ENCODE results near the gene KDM4B. TPM values are rescaled to one million over a fixed set of nuclear protein-coding genes. Genes with fewer than 3 reads are reported as not detected.

Gene KDM4B
- total RNA-seq, 1 donor from 2014 or later = 13.7 TPM

DNA sequence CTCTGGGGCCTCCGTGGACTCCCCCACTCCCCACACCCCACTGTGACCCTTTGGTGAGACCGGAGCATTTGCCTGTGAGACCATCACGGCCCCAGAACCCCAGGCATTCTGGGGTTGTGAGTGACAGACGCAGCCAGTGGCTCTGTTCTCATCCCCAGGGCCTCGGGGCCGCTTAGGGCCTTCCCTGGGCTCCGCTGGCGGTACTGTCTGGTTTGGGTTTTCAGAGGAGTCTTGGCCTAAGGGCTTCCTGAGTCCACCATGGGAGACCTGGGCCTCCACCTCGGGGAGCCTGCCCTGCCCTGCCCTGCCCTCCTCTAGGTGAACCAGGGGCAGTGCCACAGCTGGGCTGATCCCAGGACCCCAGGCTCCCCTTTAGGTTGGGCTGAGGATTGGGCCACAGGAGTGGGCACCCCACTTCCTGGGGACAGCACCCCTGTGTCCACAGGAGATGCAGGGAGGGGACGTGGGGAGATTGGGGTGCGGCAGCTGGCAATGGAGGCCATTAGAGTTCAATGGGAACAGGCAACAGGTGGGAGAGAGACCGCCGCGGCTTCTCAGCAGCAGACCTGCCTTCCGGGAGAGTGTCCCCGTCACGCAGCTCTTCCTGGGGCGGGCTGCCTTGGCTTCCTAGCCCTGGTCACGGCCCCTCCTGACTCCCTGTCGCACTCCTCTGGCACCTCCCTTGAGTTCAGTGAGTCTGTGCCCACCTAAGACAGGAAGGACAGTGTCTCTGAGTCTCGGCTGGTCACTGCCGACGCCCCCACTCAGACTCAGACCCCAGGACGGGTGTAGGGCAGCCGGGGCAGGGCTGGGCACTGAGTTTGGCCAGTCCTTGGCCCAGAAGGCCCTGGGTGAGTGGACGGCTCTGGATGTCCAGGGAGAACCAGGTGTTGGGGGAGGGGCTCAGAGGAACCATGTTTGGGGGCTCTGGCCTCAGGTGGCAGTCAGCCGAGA, 164.1 kb downstream of the KDM4B start:
- no peak for DNase-seq (ENCODE audit: low read depth, low spot score)

DNA sequence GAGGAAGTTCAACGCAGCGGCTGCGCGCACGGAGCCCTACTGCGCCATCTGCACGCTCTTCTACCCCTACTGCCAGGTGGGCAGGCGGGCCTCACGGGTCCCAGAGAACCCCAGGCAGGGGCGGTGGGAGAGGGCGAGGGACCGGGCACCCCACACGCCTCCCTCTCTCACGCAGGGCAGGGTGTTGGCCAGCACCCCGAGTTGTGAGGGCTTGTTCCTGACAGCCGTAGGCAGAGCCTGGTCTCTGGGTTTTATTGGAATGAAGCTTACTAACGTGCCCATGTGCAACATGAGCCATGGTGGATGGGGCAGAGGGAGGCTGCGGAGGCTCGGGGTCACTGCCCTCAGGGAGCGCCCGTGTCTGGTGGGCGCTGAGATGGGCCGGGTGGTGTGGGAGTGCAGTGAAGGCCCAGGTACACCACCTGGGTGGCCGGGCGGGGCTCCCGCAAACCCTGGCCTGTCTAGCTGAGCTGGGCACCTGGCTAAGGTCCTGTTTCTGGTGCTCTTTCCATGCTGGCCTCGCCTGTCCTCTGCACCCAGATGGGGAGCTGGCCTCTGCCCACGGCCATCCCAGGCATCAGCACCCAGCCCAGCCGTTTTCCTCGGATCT, 165.2 kb downstream of the KDM4B start:
- DNase-seq (ENCODE audit: low read depth, low spot score) = no peak

- DNase-seq (ENCODE audit: low read depth, low spot score) = no peak
These were observed 165.8 kb downstream of the KDM4B start for GRCh38 chr19:5134691-5135090.

DNA sequence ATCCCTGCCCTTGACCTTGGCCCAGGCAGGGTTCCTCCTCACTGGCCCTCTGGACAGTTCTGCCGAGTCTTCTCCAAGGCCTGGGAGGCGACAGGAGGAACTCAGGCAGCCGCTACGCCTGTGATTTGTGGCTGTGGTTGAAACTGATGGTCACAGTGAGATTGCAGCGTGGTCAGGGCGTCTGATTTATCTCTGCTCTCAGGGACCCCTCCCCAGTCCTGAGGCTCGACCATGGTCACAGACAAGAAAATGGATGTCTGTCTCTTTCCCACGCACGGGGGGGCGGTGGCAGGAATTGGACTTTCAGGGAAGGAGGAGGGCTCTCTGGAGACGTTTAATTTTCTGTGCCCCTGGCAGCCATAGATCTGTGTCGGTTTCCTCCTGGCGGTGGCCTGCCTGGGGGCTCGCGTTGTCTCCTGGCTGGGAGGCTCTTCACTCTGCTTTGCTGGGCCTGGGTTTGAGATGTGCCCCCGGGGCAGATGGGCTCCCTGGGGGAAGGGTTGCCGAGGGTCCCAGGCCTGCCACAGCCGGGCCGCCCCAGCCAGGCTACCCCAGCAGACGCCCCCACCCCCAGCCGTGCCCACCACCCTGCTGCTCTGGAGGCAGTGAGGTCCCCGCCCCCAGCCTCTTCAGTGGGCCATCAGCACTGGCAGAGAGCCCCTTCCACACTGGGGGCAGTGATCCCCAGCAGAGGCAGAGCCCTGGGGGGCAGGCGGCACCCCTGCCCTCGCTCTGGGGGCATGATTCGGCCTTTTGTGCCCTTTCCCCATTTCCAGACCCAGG, 167.4 kb downstream of the KDM4B start:
- no peak for DNase-seq (ENCODE audit: low read depth, low spot score)

- DNase-seq (ENCODE audit: low read depth, low spot score) = no peak
These were observed 168.2 kb downstream of the KDM4B start for GRCh38 chr19:5137114-5137513.

DNA sequence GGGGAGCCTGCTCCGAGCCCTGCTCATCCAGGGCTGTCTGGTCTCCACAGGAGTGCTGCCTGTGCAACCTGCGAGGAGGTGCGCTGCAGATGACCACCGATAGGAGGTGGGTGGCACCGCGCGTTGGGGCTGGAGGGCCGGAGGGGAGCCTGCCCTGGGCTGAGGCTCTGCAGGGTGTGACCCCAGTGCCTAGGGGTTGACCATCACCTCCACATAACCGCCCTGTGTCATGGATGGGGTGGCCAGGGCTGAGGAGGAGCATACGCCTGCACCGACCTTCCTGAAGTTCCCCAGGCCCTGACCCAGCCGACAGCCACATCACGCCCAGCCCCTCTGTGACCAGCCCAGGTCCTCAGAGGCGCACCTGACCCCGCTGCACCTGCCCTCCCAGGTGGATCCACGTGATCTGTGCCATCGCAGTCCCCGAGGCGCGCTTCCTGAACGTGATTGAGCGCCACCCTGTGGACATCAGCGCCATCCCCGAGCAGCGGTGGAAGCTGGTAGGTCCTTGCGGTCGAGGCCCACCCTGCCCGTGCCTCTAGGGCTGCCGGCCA, 168.7 kb downstream of the KDM4B start:
- DNase-seq (ENCODE audit: low read depth, low spot score) = no peak

DNA sequence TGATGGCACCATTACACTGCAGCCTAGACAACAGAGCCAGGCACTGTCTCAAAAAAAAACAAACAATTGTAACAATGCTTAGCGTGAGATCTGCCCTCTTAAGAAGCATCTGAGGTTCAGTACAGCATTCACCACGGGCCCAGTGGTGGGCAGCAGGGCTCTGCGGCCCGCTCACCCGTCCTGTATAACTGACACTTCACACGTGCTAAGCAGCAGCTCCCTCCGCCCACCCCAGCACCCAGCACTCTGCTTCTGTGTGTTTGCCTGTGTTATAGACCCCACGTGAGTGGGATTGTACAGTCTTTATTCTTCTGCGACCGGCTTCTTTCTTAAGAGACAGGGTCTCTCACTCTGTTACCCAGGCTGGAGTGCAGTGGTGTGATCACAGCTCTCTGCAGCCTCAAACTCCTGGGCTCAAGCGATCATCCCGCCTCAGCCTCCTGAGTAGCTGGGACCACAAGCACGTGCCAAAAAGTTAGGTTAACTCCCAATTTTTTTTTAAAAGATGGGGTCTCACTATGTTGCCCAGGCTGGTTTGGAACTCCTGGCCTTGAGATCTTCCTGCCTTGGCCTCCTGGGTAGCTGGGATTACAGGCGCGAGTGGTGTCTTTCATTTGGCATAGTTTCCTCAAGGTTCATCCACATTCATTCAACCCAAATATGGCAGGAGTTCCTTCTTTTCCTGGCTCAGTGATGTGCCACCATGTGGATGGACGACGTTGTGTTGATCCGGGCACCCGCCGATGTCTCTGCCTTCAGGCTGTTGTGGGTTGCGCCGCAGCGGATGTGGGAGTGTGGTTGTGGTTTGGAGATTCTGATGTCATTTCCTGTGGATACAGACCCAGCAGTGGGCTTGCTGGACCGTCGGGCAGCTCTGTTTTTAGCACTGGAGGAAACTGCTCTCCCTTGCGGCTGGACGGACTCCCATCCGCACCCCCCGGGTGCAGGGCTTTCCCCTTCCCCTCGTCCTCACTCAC, 170.0 kb downstream of the KDM4B start:
- DNase-seq (ENCODE audit: low read depth, low spot score) = peak; percentile 37

GRCh38 chr19:5139583-5140325, 170.8 kb downstream of the KDM4B start:
- DNase-seq (ENCODE audit: low read depth, low spot score) = no peak

- DNase-seq (ENCODE audit: low read depth, low spot score) = no peak
These were observed 172.4 kb downstream of the KDM4B start for GRCh38 chr19:5141129-5141849.

DNA sequence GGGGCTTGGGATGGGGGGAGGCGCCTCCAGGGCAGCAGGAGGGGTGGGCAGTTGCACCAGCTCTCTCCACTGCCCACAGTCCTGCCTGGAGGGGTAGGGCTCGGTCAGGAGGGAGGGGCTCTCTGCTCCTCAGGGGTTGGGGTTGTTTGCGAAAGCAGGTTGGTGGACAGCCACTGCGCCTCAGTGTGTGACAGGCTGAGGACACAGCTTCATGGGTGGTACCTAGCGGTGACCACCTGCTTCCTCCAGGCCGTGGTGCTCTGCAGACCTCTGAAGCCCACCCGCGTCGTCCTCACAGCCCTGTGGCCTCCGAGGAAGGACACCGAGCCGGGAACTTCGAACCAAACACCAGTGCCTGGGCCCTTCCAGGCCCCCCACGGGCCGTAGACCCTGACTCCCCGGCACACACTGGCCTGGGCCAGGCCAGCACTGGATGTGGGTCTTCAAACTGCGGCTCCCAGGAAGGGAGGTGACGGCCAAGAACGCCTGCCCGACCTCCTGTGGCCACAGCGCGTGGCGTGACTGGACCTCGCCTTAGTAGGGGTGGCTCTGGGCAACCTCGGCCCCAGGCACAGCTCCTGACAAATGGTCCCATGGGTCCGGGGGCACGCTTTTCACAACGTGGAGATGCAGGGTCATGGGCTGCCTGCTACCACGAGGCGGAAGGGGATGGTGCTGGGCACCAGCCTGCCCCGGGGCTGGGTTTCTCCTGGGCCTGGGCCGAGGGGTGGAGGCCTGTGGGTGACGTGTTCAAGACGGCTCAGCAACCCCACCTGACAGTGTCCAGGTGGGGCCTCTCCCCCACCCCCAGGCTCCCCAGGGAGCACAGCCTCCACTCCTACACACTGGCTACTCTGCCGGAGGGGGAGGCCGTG, 173.2 kb downstream of the KDM4B start:
- no peak for DNase-seq (ENCODE audit: low read depth, low spot score)

DNA sequence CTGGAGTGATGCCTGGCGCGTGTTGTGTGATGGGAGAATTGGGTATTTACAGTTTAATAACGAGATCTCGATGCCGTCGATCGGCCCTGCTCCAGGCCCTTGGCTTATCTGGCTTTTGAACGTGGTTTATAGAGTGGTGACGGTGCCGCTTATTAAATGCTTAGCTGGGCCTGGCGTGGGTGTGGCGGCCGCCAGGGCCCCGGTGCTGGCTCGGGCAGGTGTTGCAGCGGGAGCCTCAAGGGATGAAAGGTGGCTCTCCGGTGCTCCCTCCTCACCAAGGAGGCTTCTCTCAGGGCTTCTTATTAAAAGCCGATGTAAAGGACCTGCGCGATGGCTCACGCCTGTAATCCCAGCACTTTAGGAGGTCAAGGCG, 173.8 kb downstream of the KDM4B start:
- no peak for DNase-seq (ENCODE audit: low read depth, low spot score)

DNA sequence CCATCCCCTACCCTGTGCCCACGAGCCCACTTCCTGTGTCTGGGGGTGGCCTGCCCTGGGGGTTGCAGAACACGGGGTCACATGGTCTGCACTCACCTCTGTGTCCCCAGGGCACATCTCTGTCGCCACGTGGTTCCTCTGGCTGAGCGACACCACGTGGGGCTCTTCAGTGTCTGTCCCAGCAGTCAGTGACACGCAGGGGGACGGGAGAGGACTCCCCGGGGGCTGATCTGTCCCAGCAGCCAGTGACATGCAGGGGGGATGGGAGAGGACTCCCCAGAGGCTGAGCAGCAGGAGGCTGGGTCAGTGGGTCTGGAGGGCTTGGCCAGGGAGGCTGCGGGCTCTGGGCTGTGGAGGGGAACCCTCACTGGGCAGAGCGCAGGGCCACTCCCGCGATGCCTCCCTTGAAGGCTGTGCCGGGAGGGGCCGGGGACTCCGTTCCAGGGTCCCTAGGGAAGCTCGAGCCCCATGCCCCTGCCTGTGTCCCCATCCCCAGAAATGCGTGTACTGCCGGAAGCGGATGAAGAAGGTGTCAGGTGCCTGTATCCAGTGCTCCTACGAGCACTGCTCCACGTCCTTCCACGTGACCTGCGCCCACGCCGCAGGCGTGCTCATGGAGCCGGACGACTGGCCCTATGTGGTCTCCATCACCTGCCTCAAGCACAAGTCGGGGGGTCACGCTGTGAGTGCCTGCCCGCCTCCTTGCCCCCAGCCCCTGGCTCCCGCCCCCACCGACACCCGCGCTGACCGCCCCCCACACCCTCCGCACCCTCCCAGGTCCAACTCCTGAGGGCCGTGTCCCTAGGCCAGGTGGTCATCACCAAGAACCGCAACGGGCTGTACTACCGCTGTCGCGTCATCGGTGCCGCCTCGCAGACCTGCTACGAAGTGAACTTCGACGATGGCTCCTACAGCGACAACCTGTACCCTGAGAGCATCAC, 174.8 kb downstream of the KDM4B start:
- no peak for DNase-seq (ENCODE audit: low read depth, low spot score)

- no peak for DNase-seq (ENCODE audit: low read depth, low spot score)
These were observed 175.7 kb downstream of the KDM4B start for GRCh38 chr19:5144545-5145179.

DNA sequence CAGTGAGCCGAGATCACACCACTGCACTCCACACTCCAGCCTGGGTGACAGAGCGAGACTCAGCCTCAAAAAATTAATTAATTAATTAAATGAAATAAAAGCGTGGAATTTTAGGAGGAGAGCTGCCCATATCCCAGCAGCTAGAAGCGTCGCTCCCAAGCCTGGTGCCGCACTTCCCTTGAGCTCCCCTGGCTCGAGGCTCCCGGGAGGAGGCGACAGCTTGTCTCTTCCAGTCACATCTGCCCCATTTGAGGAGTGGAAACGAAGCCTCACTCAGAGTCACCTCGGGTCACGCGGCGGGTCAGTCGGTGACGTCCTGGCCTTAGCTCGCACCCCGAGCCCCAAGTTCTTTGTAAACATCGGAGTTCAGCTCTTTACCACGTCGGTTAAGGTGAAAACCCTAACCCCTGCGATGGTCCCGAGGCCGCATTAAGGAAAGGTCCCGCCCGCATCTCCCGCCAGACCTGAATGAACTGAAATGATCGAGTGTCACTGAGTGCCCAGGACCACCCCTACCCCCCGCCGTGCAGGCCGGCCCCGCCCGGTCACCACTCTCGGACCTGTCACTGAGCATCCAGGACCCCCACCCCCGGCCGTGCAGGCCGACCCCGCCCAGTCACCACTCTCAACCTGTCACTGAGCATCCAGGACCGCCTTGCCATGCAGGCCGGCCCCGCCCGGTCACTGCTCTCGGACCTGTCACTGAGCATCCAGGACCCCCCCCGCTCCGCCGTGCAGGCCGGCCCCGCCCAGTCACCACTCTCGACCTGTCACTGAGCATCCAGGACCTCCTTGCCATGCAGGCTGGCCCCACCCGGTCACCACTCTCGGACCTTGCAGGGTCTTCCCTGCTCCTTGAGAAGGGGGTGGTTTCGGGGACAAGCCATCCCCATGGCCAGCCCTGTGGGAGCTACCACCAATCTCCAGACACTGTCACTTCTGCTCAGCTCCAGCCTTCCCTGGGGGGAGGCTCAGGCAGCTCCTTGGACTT, 176.9 kb downstream of the KDM4B start:
- no peak for DNase-seq (ENCODE audit: low read depth, low spot score)
